ENCODE results near the gene CCDC88C. TPM values are rescaled to one million over a fixed set of nuclear protein-coding genes. Genes with fewer than 3 reads are reported as not detected.

Gene CCDC88C
- total RNA-seq, 1 experiment from 2014 or later = 64.8 TPM

- TF ChIP-seq ARID4B (CRISPR knock-in tag; IDR thresholded peaks at IDR 0.05; ENCODE audit: borderline replicate concordance) (no peak), CREM (CRISPR knock-in tag; IDR thresholded peaks at IDR 0.05) (no peak), E2F1 (CRISPR knock-in tag; IDR thresholded peaks at IDR 0.05) (no peak), HMGA2 (CRISPR knock-in tag; IDR thresholded peaks at IDR 0.05) (no peak), ATF6 (CRISPR knock-in tag; IDR thresholded peaks at IDR 0.05) (no peak), EMX1 (CRISPR knock-in tag; IDR thresholded peaks at IDR 0.05) (no peak), PRRX2 (CRISPR knock-in tag; IDR thresholded peaks at IDR 0.05) (no peak)
Observed at GRCh38 chr14:91225025-91225424, 192.6 kb downstream of the CCDC88C start (continued).

GRCh38 chr14:91223028-91223783 is 194.4 kb downstream of the CCDC88C start:
- Mint-ChIP-seq H3K4me3 (no peak overlapping the region), H3K9me3 (no peaks in the 10 kb centered on the region), H3K27me3 (ENCODE audit: low read depth) (no peaks in the 10 kb centered on the region), H3K4me1 (peaks cover 18% of the 10 kb centered on the region), H3K36me3 (peaks cover 3% of the 10 kb centered on the region), H3K27ac (no peak overlapping the region)
- CTCF ChIA-PET = interaction anchor here (1.0 to 1.9 kb wide), 3 partner anchors 29 to 50 kb away, joined by 3 to 7 read pairs (median 3); no protein-coding TSS in a partner anchor
- DNase-seq (ENCODE audit: low spot score) (no peak), ATAC-seq (no peak)
- POLR2A ChIA-PET = no interaction called here
- TF ChIP-seq CTCF (IDR thresholded peaks at IDR 0.05) = no peak
- TF ChIP-seq TEAD4 (CRISPR knock-in tag; IDR thresholded peaks at IDR 0.05) = no peak
- no peak for TF ChIP-seq TCF7 (CRISPR knock-in tag; IDR thresholded peaks at IDR 0.05; ENCODE audit: low read depth)
- TF ChIP-seq GABPB1 (CRISPR knock-in tag; IDR thresholded peaks at IDR 0.05) = no peak
- no peak for TF ChIP-seq ERG (CRISPR knock-in tag; IDR thresholded peaks at IDR 0.05)
- no peak for TF ChIP-seq AR (CRISPR knock-in tag; IDR thresholded peaks at IDR 0.05)
- no peak for TF ChIP-seq PRRX2 (CRISPR knock-in tag; IDR thresholded peaks at IDR 0.05)
- TF ChIP-seq NFYB (CRISPR knock-in tag; conservative IDR thresholded peaks at IDR 0.05; ENCODE audit: low read depth) = no peak
- TF ChIP-seq MAX (CRISPR knock-in tag; IDR thresholded peaks at IDR 0.05) = no peak
- no peak for TF ChIP-seq NFE2L1 (CRISPR knock-in tag; IDR thresholded peaks at IDR 0.05)
- TF ChIP-seq CREM (CRISPR knock-in tag; IDR thresholded peaks at IDR 0.05) = no peak
- TF ChIP-seq SMAD3 (CRISPR knock-in tag; IDR thresholded peaks at IDR 0.05; ENCODE audit: borderline replicate concordance) = no peak
- TF ChIP-seq FOXP1 (CRISPR knock-in tag; IDR thresholded peaks at IDR 0.05; ENCODE audit: borderline replicate concordance) = no peak
- no peak for TF ChIP-seq MYBL2 (CRISPR knock-in tag; IDR thresholded peaks at IDR 0.05)
- TF ChIP-seq E2F5 (CRISPR knock-in tag; IDR thresholded peaks at IDR 0.05) = no peak
- TF ChIP-seq ZNF423 (CRISPR knock-in tag; IDR thresholded peaks at IDR 0.05) = no peak
